Activated CD4-positive, alpha-beta T cell treated with anti-CD3 and anti-CD28 coated beads for 1 hour (primary cell): ENCODE results near the gene CNOT8.
A peak's percentile ranks its signal among the peaks of the same experiment; 100 is the strongest.

Experiments
- DNase-seq: peaks from one replicate; pipeline ENCODE4 v3.0.0-alpha.2; 2020

Gene CNOT8

GRCh38 chr5:154836225-154836624 lies 22.2 kb upstream of the CNOT8 start:
- no peak for DNase-seq

DNA sequence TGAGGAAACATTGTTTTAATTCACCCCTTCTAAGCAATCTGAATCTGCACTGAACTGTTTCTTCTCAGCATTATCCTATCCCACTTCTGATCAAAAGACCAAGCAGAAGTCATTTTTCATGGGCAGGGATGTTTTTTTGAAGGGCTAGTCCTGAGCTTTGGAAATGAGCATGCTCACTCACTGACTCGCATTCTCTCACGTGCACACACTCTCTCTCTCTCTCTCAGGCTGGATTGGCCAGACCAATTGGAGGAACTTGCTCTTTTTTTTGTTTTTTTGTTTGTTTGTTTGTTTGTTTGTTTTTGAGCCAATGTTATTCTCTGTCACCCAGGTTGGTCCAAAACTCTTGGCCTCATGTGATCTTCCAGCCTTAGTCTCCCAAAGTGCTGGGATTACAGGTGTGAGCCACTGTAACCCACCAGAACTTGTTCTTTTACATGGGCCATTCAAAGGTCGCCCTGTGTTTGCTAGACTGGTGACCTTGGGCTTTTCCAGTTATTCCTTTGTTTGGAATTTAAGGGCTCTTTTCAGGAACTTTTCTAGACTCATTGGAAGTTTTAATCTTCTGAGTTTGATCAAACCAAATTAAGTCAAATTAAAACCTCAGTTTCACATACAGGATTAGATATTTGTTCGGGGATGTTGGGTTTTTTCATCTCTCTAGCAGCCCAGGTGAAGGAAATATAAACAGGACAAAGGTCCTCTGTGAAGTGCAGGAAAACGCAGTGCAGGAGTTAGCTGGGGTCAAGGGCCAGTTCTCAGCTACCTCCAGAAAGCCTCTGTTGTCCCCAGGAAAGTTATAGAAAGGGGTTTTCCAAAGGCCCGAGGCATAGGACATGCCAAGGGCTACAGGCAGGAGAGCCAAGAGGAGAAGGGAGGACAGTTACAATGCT lies 21.2 kb upstream of the CNOT8 start:
- DNase-seq, result no peak

GRCh38 chr5:154840435-154841272 lies 17.8 kb upstream of the CNOT8 start:
- DNase-seq, result no peak

- no peak for DNase-seq
Measured at GRCh38 chr5:154841273-154841661, 17.2 kb upstream of the CNOT8 start.

DNA sequence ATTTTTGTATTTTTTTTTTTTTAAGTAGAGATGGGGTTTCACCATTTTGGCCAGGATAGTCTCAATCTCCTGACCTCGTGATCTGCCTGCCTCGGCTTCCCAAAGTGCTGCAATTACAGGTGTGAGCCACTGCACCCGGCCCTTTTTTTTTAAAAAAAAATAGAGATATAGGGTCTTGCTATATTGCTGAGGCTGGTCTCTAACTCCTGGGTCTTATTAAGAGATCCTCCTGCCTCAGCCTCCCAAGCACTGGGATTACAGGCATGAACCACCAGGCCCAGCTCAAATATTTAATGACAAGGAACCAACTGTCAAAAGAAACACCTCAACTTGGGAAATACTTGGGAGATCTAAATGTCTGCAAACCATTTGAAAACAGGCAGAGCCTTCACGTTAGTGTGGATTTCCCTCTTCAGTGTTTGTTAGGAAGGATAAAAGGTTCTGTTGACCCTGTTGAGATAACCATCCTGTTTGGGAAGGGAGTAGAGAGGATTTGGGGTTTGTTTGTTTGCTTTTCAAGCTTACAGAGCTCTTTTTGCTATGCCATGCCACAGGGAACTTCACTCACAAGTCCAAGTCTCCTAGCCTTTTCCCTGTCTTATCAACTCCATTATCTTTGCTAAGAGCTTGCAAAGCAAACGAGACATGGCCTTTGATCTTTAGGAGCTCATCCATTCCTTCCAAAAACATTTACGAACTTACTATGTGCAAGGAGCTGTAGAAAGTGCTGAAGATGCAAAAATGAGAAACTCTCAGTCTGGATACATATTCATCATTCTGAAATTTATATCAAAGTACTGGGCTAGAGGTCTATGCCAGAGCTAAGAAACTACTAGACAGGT lies 15.5 kb upstream of the CNOT8 start:
- no peak for DNase-seq

DNA sequence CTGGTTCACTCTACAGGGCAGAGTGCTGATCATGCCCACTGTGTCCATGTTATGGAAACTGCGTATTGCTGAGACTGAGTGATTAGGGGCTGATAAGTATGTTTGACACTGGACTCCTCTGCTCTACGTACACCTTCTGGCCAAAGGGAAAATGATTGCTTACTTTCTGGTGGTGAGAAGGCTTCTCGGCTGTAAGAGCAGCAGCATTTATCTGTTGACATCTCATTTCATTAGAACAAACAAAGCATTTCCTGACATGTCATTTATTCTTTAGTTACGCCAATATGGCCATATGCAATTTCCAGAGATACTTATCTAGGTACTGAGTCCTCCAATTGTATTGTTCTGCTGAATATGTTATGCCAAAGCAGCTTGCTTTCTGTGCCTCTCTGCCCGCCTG lies 13.6 kb upstream of the CNOT8 start:
- DNase-seq, result no peak

DNA sequence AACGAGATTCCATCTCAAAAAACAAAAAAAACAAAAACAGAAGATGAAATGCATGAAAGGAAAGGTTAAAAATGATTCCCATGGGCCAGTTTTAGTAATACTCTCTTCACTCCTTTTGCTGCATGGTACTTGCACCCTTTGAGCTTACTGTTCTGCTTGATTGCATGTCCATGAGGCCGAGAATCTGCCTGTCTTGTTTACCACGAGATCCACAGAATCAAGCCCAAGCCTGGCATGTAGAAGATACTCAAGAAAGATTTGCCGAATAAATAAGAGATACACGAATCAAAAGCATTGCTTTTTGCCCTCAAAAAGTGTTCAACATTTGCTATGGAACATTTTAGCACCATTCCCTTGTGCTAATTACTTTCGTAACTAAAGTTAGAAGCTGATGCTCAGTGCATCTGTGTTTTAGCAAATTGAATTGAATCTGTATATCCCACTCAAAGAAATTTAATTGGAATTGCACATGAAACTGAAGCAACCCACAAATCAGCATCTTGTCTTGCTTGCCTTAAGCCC lies 9.1 kb upstream of the CNOT8 start:
- no peak for DNase-seq

DNA sequence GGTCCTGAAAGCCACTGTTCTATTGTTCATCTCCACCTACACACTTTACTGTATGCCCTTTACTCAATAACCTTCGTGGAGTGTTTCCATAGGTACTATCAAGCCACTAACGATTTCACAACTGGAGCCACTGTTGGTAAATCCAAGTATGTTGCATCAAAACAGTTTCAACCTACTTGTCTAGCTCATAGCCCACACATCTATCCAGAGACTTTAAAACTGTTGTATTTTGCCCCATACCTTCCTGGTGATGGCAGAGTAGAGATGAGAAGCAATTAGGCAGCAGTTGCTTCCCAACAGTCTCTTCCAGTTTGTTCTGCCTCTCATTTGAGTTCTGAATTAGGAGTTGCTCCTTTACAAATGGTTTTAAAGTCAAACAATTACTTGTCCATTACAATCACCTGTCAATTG lies 8.6 kb upstream of the CNOT8 start:
- no peak for DNase-seq

DNA sequence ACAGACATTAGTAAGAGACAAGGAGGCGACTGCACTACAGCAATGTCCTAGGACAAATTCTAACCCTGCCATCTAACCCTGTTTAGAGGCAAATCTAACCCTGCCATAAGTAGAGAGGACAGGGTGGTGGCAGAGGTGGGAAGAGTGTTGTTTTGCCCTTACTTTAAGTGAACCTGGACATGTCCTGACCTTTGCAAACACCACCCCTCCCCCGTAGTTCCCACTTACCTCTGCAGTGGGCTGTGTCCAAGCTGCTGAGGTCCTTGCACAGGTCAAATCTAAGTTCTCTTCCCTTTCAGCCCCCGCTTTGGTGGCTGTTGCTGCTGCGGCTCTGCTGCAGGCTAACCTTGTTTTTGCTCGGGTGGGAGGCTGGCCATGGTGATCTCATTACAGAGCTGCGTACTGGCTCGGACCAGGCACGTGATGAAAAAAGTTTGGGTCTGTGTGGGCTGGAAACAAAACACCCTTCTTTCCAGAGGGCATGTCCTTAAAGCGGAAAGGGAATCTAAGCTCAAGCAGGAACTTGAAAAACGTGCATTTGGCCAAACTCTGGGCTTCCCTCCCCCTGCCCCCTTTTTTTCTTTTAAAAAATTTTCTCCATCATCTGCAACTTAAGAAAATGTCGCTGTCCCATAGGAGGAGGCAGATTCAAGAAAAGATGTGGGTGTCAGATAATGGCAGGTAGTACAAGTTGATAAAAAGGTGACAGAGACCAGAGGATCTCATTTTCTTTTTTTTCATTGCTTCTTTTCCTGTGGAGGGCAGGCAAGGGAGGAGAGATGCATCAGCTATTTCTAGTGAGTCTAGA lies 8.0 kb upstream of the CNOT8 start, which contains the start of gene FAXDC2:
FAXDC2 (minus strand) TSS at position 349 of the 808 bp plus-strand sequence. CDS start 12,425 bp downstream, outside the sequence.
- DNase-seq, result no peak

GRCh38 chr5:154851351-154851750 lies 7.1 kb upstream of the CNOT8 start:
- no peak for DNase-seq

DNA sequence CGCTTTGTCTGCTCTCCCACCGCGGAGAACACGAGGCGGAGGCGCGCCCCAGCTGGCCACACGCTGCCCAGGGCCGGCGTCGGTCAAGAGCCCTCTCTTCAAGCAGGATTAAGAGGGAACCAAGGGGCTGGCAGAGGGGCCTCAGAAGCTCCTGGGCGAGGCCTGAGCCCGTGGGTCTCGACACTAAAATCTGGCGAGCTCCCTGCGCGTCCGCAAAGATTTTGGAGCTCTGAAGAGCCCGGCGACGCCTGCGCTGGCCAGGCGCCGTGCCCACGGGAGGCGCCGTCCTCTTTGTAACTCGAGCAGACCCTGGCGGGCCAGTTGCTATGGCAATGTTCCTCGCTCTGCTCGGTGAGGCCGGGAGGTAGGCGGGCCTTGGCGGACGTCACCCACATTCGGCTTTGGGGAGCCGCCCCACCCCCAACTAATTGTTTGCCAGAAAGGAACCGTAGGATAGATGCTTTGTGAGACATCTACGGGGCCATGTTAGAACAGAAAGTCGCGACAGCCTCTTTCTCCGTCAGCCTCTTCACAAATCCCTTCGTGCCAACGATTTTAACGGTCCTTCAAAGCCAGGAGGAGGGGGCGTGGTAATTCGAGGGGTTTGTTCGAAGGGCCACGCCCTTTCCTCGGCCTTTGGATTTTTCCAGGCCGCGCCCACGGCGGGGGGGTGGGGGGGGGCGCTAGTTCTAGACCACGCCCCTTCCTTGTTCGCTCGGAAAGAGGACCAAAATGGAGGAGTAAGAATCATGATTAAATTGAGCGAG lies 714 bp upstream of the CNOT8 start:
- peak; percentile 80 for DNase-seq

DNA sequence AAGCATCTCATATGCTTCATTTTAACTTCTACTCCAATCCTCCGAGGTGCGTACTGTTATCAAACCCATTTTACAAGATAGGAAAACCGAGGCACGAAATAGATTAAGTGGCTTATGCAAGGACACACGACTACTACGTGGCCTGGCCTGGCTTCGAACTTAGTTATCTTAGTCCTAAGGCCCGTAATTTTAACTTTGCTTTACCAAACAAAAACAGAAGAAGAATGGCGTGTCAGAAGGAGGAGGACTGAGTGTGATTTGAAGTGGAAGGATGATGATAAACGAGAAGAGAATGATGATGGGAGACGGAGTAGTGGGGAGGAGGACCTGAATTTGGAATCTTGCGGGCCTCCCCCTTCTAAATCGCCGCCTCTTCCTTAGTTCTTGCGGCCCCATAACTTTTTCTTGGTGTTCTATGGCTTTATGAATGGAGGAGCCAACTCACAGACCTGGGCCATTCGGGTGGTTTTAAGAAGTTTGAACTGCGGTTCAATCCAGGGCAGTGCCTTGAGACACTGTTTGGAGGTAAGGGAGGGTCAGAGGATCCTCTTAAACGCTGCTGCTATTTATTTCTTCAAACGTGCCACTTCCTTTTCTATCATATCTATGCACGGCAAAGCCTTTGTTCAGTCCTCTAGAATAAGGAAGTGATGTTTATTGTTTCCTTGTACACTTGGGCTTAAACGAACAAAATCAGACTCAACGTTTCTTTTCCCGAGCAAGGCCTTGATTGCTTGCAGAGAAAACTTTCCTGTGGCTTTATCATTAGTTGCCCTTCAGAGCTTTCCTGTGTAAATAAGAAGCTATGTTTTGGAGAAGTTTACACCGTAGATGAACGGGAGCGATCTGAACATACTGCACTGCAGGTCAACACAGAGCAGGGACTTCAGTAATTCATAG lies 795 bp downstream of the CNOT8 start:
- no peak for DNase-seq

DNA sequence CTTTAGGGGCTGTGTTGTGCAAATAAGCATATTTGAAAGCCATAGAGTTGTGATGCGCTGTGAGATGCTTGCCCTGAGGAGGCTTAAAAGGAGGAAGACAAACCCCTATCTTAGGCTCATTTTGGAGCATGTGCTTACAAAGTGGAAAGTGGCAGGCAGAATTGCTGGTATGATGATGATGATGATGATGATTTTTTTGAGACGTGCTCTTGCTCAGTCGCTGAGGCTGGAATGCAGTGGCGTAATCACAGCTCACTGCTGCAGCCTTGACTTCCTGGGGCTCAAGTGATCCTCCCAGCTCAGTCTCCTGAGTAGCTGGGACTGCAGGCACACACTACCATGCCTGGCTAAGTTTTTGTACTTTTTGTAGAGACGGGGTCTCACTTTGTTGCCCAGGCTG lies 1.7 kb downstream of the CNOT8 start:
- DNase-seq, result no peak

GRCh38 chr5:154860765-154861164 lies 2.3 kb downstream of the CNOT8 start:
- DNase-seq, result no peak

GRCh38 chr5:154861946-154862345 lies 3.5 kb downstream of the CNOT8 start:
- no peak for DNase-seq

- no peak for DNase-seq
Measured at GRCh38 chr5:154862766-154863165, 4.3 kb downstream of the CNOT8 start.

- no peak for DNase-seq
Measured at GRCh38 chr5:154863291-154864080, 5.1 kb downstream of the CNOT8 start.

DNA sequence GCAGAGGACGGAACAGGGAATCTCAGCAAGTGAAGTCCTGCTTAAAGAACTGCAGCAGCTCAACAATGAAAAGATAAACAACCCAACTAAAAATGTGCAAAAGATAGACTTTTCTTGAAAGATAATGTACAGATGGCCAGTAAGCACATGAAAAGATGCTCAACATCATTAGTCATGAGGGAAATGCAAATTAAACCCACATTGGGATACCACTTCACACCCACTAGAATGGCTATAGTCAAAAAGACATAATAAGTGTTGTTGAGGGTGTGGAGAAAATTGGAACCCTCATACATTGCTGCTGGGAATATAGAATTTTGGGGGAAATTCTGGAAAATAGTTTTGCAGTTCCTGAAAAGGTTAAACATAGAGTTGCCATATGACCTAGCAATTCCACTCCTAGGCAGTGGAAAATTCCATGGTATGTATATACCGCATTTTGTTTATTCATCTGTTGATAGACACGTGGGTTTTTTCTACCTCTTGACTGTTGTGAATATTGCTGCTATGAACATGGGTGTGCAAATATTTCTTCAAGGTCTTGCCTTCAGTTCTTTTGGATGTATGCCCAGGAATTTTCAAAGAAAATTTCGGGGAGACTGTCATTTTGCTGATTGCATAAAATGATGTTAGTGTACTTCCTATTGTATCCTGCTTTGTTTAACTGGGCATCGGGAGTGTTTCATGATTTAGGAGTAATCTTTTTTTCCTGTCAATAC lies 7.2 kb downstream of the CNOT8 start:
- DNase-seq, result no peak
